Thymus (tissue), 11 donors: ENCODE data around the gene ACTN1. TPM values are rescaled to one million over a fixed set of nuclear protein-coding genes. Genes with fewer than 3 reads are reported as not detected.

Experiments
- DNase-seq, 9 donors: peaks; one replicate each; pipeline ENCODE4 v3.0.0-alpha.2; 2013; ENCODE audit warnings: low spot score in 9 of 9, low read depth in 6 of 9, missing footprints in 1 of 9
- H3K27ac ChIP-seq, 2 donors: one replicate each; pipeline ENCODE4 v1.5.1; 2013; ENCODE audit warnings: control low read depth in 1 of 2, low read depth in 1 of 2, low read length in 1 of 2, mild to moderate bottlenecking in 1 of 2, moderate library complexity in 1 of 2
- H3K27me3 ChIP-seq, 2 donors: one replicate each; pipeline ENCODE4 v1.5.1; 2013; ENCODE audit warnings: low read length in 1 of 2; ENCODE audit not compliant: control insufficient read depth in 2 of 2, insufficient read depth in 1 of 2
- H3K36me3 ChIP-seq, 2 donors: one replicate each; pipeline ENCODE4 v1.5.1; 2013; ENCODE audit warnings: low read length in 1 of 2, mild to moderate bottlenecking in 1 of 2, moderate library complexity in 1 of 2; ENCODE audit not compliant: control insufficient read depth in 2 of 2, insufficient read depth in 2 of 2
- H3K4me1 ChIP-seq, 2 donors: one replicate each; pipeline ENCODE4 v1.5.1; 2013; ENCODE audit warnings: low read length in 2 of 2; ENCODE audit not compliant: control insufficient read depth in 2 of 2, insufficient read depth in 2 of 2
- H3K4me3 ChIP-seq, 2 donors: one replicate each; pipeline ENCODE4 v1.5.1; 2013; ENCODE audit warnings: low read length in 2 of 2, control low read depth in 1 of 2, mild to moderate bottlenecking in 1 of 2
- H3K9me3 ChIP-seq, 2 donors: one replicate each; pipeline ENCODE4 v1.5.1; 2013; ENCODE audit warnings: low read length in 1 of 2, mild to moderate bottlenecking in 1 of 2; ENCODE audit not compliant: control insufficient read depth in 2 of 2, insufficient read depth in 1 of 2
- WGBS: extraction: QIAGEN DNeasy Blood & Tissue Kit; methylation state at CpG from one replicate; pipeline ENCODE4 v1.1.7; 2013; 5-methylcytosine and 5-hydroxymethylcytosine counted together
- polyA plus RNA-seq: library from polyadenylated mRNA; stranded (reverse); fragments of 200-250 nt; gene quantifications from one replicate; pipeline ENCODE4 v1.2.3, GENCODE V29; 2013
- total RNA-seq: library from RNA; stranded (reverse); fragments of 120-200 nt; gene quantifications from one replicate; pipeline ENCODE4 v1.2.4, GENCODE V29; 2013
- donor health status: healthy.

ACTN1 gene
- total and polyA plus RNA-seq, 2 donors, result 21.6 to 59.3 TPM

GRCh38 chr14:68931063-68931462 is 48.0 kb downstream of the ACTN1 start:
- no peak overlapping the region for H3K27ac ChIP-seq
- H3K4me1 ChIP-seq, result peaks cover 3 to 25% of the 10 kb centered on the region in 2 donors
- no peak overlapping the region for H3K4me3 ChIP-seq
- no peaks in the 10 kb centered on the region for H3K27me3 ChIP-seq
- 97% methylated on average over 3 of the region's 3 CpGs for WGBS
- H3K36me3 ChIP-seq, result no peaks in the 10 kb centered on the region
- DNase-seq, result no peak
- peaks cover 0 to 11% of the 10 kb centered on the region in 2 donors for H3K9me3 ChIP-seq

- no peak for DNase-seq
- peaks cover 3 to 26% of the 10 kb centered on the region in 2 donors for H3K4me1 ChIP-seq
- H3K27ac ChIP-seq, result no peak overlapping the region
- no peaks in the 10 kb centered on the region for H3K36me3 ChIP-seq
- H3K4me3 ChIP-seq, result no peak overlapping the region
- 94% methylated on average over 12 of the region's 12 CpGs for WGBS
- H3K9me3 ChIP-seq, result peaks cover 3 to 22% of the 10 kb centered on the region in 2 donors
- H3K27me3 ChIP-seq, result no peaks in the 10 kb centered on the region
These were observed 49.3 kb downstream of the ACTN1 start for GRCh38 chr14:68929623-68930307.

GRCh38 chr14:68928770-68929550 is 50.1 kb downstream of the ACTN1 start:
- Histone ChIP-seq H3K27ac (peak overlapping the region in 1 of 2 donors; percentile 31), H3K4me1 (peaks cover 3 to 30% of the 10 kb centered on the region in 2 donors), H3K27me3 (no peaks in the 10 kb centered on the region), H3K4me3 (no peak overlapping the region), H3K36me3 (no peaks in the 10 kb centered on the region), H3K9me3 (peaks cover 3 to 22% of the 10 kb centered on the region in 2 donors)
- 90% methylated on average over 22 of the region's 22 CpGs for WGBS
- no peak for DNase-seq

- Histone ChIP-seq H3K27ac (peak overlapping the region in 1 of 2 donors; percentile 56), H3K4me3 (no peak overlapping the region), H3K36me3 (no peaks in the 10 kb centered on the region), H3K4me1 (peaks cover 3 to 36% of the 10 kb centered on the region in 2 donors), H3K9me3 (peaks cover 3 to 22% of the 10 kb centered on the region in 2 donors), H3K27me3 (no peaks in the 10 kb centered on the region)
- 41% methylated on average over 9 of the region's 9 CpGs for WGBS
- peak in 2 of 9 donors; percentile 37 to 57 for DNase-seq
These were observed 51.0 kb downstream of the ACTN1 start for GRCh38 chr14:68927956-68928675.

GRCh38 chr14:68927089-68927488 is 52.0 kb downstream of the ACTN1 start:
- WGBS, result 83% methylated on average over 3 of the region's 3 CpGs
- Histone ChIP-seq H3K36me3 (no peaks in the 10 kb centered on the region), H3K9me3 (peaks cover 3 to 22% of the 10 kb centered on the region in 2 donors), H3K27ac (no peak overlapping the region), H3K4me1 (peaks cover 3 to 45% of the 10 kb centered on the region in 2 donors), H3K4me3 (no peak overlapping the region), H3K27me3 (no peaks in the 10 kb centered on the region)
- no peak for DNase-seq

- H3K4me1 ChIP-seq, result peaks cover 3 to 51% of the 10 kb centered on the region in 2 donors
- peaks cover 3 to 22% of the 10 kb centered on the region in 2 donors for H3K9me3 ChIP-seq
- DNase-seq, result no peak
- WGBS, result 95% methylated on average over 1 of the region's 1 CpG
- no peaks in the 10 kb centered on the region for H3K27me3 ChIP-seq
- H3K4me3 ChIP-seq, result no peak overlapping the region
- no peaks in the 10 kb centered on the region for H3K36me3 ChIP-seq
- no peak overlapping the region for H3K27ac ChIP-seq
These were observed 52.9 kb downstream of the ACTN1 start for GRCh38 chr14:68926236-68926635.

GRCh38 chr14:68925373-68925772 is 53.7 kb downstream of the ACTN1 start:
- Histone ChIP-seq H3K9me3 (peaks cover 3 to 22% of the 10 kb centered on the region in 2 donors), H3K4me3 (no peak overlapping the region), H3K27ac (no peak overlapping the region), H3K36me3 (peaks cover 0 to 3% of the 10 kb centered on the region in 2 donors), H3K4me1 (peaks cover 3 to 59% of the 10 kb centered on the region in 2 donors), H3K27me3 (no peaks in the 10 kb centered on the region)
- no peak for DNase-seq
- WGBS, result 98% methylated on average over 10 of the region's 10 CpGs

- 72% methylated on average over 12 of the region's 12 CpGs for WGBS
- Histone ChIP-seq H3K36me3 (peaks cover 0 to 3% of the 10 kb centered on the region in 2 donors), H3K4me3 (no peak overlapping the region), H3K9me3 (peaks cover 3 to 22% of the 10 kb centered on the region in 2 donors), H3K4me1 (peaks cover 3 to 56% of the 10 kb centered on the region in 2 donors), H3K27me3 (no peaks in the 10 kb centered on the region), H3K27ac (no peak overlapping the region)
- peak in 1 of 9 donors; percentile 37 for DNase-seq
These were observed 54.6 kb downstream of the ACTN1 start for GRCh38 chr14:68924186-68925158.
